ENCODE results near the gene NUP153.
A peak's percentile ranks its signal among the peaks of the same experiment; 100 is the strongest.
"Not testable (repeated sequence)": the region's sequence is repeated elsewhere in the genome, so short reads cannot be mapped to it uniquely, and the experiment has no call there.

The NUP153 gene

DNA sequence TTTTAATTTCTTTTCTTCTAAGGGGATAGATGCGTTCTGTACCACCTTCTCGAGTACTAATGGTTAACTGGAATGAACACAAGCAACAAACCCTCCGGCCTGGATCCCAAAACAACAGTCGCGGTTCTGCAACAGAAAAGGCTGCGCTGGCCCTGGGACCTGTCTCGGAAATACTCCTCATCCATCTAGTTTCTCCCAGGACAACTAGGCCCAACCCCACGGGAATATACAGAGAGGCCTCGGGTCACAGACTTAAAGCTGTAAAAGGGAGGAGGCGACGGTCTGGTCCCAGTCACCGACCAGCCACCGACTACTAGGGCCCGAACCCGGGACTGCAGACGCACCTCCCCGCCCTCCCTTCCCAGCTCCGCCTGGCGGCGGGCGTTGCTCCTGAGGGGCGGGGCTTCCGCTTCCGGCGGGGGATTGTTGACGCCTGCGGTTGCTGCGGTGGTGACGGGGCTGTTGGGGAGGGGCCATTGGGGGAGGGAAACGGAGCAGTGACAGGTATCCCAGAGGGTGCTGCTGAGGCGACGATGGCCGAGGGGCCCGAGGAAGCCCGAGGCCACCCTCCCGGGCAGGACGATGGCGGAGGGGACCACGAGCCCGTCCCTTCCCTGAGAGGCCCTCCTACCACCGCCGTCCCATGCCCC lies 106.7 kb downstream of the NUP153 start, which contains the start of gene FAM8A1:
Gene FAM8A1 (plus strand): TSS at position 426 of the 650 bp plus-strand sequence. CDS start 108 bp downstream, at position 534.
- DNase-seq = peak; percentile 88 to 95 (median 92)

DNA sequence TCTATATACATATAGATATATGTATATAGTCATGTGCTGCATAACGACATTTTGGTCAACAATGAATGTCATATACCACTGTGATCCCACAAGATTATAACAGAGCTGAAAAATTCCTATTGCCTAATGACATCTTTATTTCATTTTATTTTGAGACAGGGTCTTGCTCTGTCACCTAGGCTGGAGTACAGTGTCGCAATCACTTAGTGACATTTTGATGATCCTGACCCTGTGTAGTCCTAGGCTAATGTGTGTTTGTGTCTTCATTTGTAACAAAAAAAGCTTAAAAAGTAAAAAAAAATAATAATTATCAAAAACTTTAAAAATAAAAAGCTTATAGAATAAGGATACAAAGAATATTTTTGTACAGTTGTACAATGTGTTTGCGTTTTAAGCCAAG lies 110.6 kb downstream of the NUP153 start:
- DNase-seq = no peak

DNA sequence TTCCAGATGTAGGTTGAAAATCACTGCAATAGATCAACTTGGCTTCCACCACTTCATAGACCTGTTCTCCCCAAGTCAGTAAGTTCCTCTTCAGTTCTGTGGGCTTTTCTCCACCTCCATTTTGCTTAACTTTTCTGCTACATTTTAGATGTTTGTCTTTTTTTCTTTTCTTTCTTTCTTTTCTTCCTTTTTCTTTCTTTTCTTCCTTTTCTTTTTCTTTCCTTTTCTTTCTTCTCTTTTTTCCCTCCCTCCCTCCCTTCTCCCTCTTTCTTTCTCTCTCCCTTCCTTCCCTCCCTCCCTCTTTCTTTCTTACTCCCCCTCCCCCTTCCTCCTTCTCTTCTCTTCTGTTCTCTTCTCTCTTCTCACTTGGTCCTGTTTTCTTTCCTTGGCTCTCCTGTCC lies 113.5 kb downstream of the NUP153 start:
- DNase-seq = no peak

DNA sequence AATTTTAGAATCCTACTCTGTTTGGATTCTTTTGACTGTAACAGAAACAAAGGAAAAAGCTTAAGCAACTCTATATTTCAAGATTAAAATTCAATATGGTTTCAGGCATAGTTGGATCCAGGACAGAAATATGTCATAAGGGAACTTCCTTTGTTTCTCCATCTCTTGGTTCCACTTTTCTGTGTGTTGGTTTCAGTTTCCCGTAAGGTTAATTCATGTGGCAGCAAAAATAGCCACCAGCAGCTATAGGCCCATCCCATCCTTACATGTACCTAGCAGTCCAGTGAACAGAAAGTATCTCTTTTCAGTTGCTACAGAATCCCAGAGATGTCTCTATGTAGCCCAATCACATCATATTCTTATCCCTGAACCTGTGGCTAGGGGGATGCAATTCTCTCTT lies 115.4 kb downstream of the NUP153 start:
- no peak for DNase-seq

DNA sequence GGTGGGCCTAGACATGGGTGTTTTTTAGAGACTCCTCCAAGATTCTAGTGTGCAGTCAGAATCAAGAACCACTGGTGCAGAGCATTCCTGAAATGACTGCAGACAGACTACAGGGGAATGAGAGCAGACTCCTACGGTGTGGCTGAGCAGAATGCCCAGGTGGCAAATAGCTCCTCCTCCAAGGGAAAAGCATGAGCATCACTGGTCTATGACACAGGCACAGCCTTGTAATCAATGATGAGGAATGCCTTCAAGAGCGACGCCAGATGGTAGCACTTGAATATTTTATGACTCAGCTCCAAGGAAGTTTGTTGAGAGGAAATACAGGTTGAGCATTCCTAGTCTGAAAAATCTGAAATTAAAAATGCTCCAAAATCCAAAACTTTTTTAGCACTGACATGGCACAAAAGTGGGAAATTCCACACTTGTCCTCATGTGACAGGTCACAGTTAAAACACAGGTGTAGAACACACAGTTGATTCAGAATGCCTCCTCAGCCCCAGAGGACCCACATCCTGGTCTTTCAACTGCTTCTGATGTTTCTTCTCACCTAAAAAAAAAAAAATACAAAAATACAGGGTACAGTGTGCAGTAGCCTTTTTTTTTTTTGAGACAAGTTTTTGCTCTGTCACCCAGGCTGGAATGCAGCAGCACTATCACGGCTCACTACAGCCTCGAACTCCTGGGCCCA lies 117.2 kb downstream of the NUP153 start:
- peak in 1 of 4 experiments; percentile 6 for DNase-seq

DNA sequence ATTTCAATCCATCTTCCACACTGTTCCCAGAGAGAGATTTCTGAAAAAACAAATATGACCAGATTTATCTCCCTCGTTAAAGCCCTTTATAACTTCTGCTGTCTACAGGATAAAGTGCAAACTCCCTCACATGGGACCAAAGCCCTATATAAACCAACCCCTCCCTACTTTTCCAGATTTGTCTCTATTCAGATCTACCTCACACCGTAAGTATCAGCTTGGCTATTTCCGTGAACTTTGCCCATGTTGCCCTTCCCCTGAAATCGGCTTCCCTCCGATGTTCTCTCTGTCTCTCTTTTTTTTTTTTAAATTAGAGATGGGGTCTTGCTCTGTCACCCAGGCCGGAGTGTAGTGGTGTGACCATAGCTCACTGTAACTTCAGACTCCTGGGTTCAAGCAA lies 118.7 kb downstream of the NUP153 start:
- DNase-seq = no peak

DNA sequence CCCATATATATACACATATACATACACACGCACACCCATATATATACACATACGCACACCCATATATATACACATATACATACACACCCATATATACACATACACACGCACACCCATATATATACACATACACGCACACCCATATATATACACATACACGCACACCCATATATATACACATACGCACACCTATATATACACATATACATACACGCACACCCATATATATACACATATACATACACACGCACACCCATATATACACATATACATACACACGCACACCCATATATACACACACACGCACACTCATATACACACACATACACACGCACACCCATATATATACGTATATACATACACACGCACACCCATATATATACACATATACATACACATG lies 120.1 kb downstream of the NUP153 start:
- not testable (repeated sequence) for DNase-seq

DNA sequence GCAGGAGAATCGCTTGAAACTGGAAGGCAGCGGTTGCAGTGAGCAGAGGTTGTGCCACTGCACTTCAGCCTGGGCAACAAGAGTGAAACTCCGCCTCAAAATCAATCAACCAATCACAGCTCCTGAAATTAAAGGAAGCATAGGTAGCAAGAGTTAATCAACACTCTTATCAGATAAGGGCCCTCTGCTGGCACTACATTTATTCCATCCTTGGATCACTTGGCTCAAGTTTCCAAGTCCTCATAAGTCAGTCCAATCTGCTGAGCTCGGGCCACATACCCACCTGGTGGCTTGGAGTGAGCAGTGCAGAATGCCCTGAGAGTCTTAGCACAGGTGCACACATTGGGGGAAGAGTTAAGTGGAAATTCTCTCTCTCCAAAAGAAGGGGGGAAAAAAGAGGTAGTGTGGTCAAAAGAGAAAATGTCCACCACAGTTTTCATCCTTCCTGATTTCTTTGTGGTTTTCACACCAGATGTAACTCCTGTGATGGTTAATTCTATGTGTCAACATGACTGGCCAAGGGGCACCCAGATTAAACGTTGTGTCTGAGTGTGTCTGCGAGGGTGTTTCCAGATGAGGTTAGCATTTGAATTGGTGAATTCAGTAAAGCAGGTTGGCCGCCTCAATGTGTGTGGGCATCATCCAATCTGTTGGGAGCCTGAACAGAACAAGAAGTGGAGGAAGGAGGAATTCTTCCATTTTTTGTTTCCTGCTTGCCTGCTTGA lies 120.8 kb downstream of the NUP153 start:
- DNase-seq = no peak

DNA sequence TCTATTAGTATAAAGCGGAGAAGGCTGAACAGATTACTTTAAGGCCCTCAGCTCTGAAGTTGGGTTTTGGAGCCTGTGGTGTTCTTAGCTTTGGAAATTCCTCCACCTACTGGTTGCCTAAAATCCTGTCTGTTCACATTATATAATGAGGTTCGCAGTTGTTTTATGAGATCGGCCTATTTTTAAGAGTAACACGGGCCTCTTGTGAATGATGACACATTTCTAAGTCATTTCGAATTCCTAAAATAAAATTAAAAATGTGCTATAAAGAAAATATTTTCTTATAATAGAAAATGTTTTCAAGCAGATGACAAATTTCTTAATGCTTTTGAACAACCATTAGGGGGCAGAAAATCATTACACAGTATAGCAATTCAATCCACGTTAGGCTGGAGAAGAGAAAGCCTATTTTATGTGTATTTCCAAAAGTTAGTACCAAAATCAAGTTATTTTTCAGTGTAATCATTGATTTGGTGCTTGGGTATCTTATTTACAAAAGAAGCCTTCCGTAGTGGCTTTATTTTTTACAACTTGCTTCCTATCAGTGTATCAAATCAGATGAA lies 122.4 kb downstream of the NUP153 start:
- DNase-seq = no peak

DNA sequence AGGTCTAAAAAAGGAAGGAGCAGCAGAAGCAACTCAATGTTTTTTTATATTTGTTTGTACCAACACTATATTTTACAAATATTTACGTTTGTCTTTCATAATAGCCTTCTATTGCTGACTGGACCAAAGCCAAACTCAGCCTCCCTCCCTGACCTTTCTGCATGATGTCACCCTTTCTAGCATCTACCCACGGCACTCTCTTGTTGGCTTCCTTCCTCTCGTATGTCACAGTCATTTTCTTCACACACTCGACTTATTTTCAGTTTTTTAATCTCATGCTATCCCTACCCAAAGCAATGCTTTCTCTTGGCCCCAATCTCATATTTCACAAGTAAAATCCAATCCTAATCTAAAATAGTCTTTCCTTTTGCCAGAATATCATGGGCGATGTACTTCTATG lies 122.9 kb downstream of the NUP153 start:
- DNase-seq = no peak

DNA sequence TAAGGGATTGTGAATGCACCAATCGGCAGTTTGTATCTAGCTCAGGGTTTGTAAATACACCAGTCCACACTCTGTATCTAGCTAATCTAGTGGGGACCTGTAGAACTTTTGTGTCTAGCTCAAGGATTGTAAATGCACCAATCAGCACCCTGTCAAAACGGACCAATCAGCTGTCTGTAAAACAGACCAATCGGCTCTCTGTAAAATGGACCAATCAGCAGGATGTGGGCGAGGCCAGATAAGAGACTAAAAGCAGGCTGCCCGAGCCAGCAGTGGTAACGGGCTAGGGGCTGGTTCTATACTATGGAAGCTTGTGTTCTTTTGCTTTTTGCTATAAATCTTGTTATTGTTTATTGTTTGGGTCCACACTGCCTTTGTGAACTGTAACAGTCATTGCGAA lies 125.4 kb downstream of the NUP153 start:
- DNase-seq = not testable (repeated sequence)

DNA sequence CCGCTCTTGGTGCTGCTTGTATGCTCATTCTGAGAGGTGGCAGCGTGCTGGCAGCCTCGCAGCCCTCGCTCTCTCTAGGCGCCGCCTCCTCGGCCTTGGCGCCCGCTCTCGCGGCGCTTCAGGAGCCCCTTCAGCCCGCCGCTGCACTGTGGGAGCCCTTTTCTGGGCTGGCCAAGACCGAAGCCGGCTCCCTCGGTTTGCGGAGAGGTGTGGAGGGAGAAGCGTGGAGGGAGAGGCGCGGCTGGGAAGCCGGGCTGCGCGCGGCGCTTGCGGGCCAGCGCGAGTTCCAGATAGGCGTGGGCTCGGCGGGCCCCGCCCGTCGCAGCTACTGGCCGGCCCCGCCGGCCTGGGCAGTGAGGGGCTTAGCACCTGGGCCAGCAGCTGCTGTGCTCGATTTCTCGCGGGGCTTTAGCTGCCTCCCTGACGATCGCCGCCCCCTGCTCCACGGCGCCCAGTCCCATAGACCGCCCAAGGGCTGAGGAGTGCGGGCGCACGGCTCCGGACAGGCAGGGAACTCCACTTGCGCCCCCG lies 126.1 kb downstream of the NUP153 start:
- DNase-seq = peak in 1 of 4 experiments; percentile 6

DNA sequence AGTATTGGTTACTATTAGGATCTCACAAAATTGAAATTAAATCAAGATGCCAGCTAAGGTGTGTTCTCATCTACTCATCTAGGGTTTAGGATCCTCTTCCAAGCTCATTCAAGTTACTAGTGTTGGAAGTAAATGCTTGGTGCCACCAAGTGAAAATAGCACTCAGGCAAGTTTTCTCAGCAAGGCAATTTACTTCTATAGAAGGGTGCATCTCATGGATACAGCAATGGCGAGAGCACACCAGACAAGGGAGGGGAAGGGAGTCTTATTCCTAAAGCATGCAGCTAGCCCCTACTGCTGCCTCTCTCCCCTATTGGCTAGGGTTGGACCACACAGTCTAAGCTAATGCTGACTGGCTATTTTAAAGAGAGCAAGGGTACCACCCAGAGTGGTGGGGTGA lies 129.7 kb downstream of the NUP153 start:
- no peak for DNase-seq

DNA sequence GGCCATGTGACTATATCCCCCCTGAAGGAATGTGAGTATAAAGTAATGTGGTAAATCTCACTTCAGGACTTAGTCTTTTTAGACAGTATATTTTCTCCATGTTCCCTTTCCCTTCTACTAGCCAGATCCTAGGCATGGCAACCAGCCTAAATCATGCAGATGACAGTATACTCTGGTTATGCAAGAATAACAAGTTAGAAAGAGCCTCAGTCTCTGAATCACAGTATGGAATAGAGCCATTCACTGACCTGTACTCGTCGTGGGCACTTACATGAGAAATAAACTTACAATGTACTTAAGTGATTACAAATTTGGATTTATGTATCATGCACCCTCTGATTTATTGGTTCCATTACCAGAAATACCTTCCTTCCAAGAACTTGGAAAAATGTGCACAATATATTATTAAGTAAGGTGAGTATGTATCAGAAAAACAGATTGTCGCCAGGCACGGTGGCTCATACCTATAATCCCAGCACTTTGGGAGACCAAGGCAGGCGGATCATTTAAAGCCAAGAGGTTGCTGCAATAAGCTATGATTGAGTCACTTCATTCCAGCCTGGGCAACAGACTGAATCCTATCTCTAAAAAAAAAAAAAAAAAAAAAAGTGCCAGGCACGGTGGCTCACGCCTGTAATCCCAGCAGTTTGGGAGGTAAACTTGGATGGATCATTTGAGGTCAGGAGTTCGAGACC lies 131.7 kb downstream of the NUP153 start:
- DNase-seq = no peak

DNA sequence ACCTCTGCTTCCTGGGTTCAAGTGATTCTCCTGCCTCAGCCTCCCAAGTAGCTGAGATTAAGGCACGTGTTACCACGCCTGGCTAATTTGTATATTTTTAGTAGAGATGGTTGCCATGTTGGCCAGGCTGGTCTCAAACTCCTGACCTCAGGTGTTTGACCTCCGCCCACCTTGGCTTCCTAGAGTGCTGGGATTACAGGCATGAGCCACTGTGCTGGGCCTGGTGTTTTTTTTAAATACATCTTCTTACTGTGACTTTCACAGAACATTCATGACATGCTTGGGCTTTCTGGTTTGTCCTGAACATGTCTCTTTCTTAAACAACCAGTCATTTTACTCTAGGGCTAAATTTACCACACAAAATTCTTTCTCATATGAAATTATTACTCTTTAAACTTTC lies 141.3 kb downstream of the NUP153 start:
- no peak for DNase-seq
